COLO668 (cell line): ENCODE results near the gene MYO5C.
"Not testable (repeated sequence)": the region's sequence is repeated elsewhere in the genome, so short reads cannot be mapped to it uniquely, and the experiment has no call there.

Experiments used
- DNase-seq: peaks from one replicate; lab custom pipeline; 2025; ENCODE audit not compliant: unreplicated experiment; lab: John Stamatoyannopoulos, UW

Gene MYO5C

DNA sequence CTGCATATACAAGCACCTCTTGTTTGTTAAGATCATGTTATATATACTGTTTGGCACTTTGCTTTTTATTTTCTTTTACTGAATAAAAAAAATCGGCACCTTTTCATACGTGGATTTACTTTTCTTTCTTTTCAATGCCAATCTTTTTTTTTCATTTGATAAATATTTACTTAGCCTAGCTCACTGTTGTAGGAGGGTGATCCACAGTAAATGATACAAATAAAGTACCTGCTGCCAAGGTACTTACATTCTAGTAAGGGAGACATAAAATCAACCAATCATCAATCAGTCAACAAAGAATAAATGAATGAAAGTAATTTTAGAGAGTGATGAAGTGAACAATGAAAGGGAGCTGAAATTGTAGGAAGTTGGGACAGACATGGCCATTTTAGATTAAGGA lies 122.7 kb downstream of the MYO5C start:
- no peak for DNase-seq

DNA sequence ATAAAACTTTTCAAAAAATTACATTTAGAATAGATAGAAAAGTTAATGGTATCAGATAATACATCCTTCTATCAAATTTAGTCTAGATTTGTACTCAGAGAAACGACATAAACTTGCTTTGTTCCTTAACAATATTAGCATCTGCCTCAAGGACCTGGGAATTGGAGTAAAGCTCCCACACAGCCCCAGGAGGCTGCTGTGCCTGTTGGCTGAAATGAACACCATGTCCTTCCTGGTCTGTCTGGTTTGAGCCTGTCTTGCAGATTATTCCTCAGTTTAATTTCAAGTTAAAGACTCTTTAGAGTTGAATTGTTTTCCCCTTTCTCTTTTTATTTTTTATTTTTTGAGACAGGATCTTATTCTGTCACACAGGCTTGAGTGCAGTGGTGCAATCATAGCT lies 123.8 kb downstream of the MYO5C start:
- DNase-seq, result no peak

DNA sequence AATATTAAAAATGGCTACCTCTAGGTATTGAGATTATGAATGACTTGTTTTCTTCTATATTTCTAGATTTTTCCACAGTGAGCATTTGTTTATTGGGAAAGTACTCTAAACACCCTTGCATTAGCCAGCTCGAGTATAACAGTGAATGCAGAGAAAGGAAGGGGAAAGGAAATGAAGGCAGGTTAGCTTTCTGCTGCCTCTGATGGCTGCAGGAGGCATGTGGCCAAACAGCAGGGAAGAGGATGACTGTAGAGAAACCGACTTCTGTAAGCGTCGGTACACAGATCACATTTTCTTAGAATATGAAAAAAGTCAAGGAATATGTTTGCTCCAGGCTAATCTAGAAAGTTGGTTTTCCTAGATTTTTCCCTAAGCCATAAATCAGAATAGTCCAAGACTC lies 124.2 kb downstream of the MYO5C start:
- no peak for DNase-seq

DNA sequence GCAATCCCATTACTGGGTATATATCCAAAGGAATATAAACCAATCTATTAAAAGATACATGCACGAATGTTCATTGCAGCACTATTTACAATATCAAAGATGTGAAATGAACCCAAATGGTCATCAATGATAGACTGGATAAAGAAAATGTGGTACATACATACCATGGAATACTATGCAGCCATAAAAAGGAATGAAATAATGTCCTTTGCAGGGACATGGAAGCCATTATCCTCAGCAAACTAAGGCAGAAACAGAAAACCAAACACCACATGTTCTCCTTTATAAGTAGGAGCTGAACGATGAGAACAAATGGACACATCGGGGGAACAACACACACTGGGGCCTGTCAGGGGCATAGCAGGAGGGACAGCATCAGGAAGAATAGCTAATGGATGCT lies 125.4 kb downstream of the MYO5C start:
- not testable (repeated sequence) for DNase-seq

DNA sequence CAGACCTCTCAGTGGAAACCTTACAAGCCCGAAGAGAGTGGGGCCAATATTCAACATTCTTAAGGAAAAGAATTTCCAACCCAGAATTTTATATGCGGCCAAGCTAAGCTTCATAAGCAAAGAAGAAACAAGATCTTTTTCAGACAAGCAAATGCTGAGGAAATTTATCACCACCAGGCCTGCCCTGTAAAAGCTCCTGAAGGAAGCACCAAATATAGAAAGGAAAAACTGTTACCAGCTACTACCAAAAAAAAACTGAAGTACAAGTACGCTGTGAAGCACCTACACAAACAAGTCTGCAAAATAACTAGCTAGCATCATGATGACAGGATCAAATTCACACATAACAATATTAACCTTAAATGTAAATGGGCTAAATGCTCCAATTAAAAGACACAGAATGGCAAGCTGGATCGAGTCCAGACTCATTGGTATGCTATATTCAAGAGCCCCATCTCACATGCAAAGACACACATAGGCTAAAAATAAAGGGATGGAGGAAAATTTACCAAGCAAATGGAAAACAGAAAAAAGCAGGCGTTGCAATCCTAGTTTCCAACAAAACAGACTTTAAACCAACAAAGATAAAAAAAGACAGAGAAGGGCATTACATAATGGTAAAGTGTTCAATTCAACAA lies 130.0 kb downstream of the MYO5C start:
- DNase-seq, result not testable (repeated sequence)

DNA sequence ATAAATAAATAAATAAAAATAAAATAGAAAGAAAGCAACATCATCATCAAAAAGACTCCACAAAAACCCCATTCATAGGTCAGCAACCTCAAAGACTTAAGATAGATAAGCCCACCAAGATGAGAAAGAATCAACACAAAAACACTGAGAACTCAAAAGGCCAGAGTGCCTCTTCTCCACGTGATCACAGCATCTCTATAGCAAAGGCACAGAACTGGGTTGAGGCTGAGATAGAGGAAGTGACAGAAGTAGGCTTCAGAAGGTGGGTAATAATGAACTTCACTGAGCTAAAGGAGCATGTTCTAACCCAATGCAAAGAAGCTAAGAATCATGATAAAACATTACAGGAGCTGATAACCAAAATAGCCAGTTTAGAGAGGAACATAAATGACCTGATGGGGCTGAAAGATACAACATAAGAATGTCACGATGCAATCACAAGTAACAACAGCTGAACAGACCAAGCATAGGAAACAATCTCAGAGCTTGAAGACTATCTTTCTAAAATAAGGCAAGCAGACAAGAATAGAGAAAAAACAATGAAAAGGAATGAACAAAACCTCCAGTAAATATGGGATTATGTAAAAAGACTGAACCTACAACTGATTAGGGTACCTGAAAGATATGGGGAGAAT lies 130.9 kb downstream of the MYO5C start:
- DNase-seq, result no peak

DNA sequence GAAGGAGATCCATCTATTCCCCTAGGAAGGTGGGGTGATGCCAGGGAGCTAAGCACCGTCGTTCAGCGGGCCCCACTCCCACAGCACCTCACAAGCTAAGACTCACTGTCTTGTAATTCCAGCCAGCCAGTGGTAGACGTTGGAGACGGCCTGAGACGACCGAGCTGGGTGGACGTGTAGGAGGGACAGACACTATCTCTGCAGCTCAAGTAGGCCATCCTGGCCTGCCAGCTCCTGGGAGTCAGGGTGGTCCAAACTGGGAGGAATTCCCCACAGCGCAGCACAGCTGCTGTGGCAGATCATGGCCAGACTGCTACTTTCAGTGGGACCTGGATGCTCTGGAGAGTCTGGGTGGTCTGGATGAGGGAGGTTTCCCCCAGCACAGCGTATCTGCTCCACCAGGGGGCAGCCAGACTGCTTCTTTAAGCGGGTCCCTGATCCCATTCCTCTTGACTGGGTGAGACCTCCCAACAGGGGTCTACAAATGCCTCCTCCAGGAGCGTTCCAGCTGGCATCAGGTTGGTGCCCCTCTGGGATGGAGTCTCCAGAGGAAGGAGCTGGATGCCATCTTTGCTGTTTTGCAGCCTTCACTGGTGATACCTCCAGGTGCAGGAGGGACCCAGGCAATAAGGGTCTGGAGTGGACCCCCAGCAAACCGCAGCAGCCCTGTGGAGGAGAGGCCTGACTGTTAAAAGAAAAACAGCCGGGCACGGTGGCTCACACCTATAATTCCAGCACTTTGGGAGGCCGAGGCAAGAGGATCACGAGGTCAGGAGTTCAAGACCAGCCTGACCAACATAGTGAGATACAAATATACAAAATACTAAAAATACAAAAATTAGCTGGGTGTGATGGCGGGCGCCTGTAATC lies 132.0 kb downstream of the MYO5C start:
- DNase-seq, result peak; percentile 14

DNA sequence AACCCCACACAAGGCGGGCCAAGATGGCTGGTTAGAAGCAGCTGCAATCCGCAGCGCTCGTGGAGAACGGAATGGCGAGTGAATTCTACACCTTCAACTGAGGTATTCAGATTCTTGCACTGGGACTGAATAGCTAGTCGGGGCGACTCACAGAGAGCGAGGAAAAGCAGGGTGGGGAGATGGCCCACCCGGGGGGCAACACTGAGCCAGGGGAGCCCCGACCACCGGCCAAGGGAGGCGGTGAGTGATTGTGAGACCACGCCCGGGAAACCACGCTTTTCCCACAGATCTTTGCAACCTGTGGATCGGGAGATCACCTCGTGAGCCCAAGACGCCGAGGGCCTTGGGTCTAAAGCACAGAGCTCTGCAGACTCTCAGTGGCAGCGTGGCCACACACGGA lies 132.7 kb downstream of the MYO5C start:
- no peak for DNase-seq

DNA sequence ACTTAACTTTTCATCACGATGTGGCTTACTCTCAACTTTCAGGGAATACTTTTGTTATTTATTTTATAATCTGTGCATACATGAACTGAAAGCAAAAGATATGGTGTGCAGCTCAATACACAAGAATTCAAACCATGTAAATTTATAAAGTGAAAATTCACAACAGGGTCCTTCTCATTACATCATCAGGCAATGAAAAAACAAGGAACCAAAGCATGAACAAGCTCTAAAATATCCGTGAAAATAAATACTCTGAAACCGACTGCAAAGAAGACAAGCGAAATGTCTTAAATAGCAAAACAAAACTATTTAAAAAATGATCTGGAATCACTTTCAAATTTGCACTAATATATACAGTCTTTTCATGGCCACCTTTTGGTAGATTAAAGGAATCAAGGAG lies 133.3 kb downstream of the MYO5C start:
- DNase-seq, result no peak

DNA sequence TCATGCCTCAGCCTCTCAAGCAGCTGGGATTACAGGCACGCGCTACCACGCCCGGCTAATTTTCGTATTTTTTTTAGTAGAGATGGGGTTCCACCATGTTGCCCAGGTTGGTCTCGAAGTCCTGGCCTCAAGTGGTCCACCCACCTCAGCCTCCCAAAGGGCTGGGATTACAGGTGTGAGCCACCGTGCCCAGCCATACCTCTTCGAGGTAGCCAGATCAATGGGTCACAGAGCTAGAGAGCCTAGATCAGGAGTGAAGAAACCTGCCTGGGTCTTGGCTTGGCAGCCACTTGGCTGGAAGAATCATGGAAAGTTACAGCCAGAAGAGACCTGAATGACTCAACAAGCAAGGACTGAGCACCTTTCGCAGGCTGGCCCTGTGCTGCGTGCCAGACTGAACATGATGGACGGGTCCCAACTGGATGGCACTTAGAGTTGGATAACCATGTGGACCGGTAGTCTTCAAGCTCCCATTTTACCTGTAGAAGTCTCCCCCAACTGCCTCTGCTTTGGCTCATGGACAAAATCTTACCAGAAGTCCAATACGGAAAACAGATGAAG lies 134.1 kb downstream of the MYO5C start:
- DNase-seq, result no peak

DNA sequence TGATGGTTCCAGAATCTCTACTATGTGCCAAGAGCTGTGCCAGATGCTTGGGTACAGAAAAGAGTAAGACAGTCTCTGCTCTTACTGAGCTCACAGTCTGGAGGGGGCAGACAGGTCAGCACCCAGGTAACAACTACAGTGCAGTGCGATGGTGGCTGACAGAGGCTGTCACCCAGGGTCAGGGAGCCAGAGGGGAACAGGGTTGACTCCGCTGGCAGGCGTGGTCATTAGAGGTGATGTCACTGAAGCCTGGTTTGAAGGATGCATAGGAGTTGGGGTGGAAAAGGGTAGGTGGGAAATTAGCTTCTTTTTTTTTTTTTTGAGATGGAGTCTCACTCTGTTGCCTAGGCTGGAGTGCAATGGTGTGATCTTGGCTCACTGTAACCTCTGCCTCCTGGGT lies 136.0 kb downstream of the MYO5C start:
- no peak for DNase-seq

DNA sequence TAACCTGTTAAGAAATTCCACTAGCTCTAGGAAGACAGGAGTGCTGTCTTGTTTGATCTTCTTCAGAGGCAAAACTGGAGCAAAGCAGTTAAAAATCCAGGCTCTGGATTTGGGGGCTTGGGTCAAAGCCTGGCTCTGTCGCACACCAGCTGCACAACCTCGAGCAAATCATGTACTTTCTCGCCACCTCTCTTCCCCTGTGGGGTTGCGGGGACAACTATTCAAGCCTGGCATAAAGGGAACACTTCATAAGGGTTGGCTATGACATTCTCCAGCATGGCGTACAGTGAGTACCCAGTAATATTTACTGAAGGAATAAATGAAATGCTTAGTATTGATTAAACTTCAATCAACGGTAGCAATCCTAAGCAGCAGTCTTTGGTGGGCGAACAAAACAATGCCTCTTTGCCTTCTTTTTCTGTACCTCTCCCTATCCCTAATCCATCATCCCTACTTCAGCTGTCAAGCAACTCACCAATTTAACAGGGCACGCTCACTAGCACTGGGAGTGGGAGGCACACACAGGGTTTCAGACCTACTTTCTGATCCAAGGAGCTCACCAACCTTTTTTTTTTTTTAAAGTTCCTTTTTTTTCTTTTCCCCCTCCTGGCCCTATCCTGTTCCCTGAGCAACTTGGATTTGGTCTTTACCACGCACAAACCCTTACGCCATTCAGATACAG lies 137.4 kb downstream of the MYO5C start:
- DNase-seq, result no peak

DNA sequence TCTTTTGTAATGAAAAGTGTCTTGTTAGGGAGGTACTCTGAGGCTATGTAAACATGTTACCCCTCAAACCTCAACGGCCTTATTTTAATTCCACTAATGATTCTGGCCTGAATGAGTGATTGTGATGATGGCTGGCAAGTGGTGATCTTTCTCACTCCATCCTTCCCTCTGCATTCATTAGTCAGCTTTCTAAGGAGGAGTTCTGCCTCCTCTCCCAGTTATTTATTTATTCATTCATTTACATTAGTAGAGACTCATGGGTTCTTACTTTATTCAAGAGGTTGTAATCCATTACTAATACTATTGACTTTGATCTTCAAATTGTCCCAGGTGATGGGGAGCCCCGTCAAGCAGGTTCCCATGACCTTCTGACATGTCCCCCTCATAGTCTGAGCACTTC lies 139.7 kb downstream of the MYO5C start:
- no peak for DNase-seq

DNA sequence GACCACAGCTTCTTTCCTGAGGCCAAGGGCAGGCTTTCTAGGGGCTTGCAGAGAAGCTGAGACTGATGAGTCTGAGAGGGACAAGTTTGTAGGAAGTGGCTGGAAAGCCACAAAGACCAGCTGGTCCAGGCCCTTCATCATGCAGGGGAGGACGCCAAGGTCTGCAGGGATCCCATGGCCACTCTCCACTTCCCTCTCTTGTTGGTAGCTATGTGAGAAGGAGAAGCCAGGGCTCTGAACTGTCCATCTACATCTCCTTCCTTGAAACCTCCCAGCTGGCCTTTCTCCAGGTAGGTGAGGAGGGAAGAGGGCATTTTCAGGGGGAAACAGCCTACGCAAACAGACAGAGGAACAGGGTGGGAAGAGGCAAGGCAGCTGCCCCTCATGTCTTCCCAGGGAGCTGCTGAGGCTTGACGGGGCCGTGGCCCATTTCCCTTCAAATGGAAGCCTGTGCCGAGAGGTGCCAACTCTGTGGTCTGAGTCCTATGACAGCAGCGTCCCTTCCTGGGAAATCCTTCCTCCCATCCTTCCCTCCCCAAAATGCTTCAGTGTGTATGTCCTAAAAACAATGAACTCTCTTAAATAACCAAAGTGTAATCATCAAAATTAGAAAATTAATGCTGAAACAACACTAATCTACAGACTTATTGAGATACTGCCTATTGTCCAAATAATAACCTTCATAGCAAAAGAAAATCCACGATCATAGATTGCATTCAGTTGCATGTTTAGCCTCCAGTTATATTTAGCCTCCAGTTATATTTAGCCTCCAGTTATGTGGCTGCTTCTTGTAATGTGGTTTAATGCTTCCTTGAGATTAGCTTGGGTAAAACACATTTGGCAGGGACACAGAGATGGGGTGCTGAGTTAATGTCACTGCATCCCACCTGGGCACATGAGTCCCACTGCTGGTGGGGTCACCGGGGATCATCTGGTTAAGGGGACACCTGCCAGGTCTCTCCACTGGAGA lies 140.4 kb downstream of the MYO5C start:
- DNase-seq, result no peak

DNA sequence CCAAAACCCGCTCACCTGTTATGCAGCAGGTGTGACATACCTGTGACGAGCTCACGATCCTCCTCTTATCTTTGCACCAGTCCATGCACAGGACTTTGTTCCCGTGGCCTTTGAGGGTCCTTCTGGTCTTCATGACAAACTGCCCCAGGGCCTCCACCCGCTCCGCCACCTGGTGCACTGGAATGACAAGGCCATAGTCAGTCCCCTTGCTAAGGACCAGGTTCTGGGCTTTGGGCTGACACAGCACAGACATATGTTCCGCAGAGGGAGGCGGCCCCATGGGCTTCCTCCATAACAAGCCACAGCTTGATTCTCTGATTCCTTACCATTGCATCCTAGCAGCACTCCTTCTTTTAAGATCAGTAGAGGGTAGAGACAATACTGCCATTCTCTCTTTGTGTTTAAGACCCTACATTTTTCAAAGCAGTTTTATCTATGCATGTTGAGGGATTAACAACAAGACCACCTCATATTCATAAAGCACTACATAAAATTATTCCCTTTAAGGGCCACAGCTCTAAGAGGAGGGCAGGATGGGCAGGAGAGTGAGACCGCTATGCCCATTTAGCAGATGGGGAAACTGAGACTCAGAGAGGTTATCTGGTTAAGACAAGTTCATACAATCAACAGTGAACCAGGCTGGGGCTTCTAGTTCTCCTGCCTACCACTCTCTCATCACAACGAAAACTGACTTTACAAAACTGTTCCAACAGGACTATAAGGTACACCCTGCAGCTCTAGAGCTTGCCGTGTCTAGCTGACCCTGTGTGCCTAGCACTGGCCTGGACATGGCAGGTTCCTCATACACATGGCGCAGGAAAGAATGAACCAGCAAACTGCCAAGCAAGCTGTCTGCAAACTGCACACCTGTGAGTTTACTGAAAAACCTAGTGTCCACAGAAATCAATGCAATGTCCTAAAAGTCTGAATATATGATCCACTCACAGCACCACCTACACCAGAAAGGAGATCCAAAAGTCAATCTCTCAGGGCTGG lies 141.4 kb downstream of the MYO5C start:
- DNase-seq, result peak; percentile 21

DNA sequence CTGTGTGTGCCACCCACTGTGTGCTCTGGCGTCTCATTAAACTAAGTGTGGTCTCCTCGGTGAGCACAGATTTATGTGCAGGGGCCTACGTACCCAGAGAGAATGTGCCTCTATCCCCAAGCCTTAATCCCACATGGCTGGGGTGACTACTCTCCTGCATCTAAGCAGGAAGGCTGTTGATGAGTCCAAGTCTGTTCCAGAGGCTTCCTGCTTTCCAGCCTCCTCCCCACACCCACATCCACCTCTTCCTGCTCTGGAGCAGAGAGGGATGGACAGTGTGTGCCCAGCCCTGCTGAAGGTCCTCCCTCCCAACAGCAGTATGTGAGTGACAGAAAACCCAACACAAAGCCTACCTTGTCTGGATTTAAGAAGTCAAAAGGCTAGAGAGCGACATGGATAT lies 144.3 kb downstream of the MYO5C start:
- no peak for DNase-seq

DNA sequence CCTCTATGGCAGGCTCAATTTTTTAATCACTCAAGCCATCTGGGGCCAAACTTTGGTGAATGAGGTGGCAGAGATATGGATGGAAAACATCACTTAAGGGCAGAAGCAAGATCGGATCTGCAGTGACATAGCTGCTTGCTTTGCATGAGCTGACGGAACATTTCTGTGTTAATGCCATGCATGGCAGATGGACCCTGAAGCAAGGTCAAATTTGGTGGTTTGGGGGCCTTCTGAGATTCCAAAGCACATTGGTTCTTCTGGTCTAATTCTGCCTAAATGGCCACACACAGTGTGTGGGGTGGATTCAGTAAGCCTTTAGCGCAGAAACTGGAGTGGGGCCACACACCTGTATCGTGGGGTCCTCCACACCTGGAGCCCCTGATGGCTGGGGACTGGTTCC lies 144.7 kb downstream of the MYO5C start:
- DNase-seq, result no peak

DNA sequence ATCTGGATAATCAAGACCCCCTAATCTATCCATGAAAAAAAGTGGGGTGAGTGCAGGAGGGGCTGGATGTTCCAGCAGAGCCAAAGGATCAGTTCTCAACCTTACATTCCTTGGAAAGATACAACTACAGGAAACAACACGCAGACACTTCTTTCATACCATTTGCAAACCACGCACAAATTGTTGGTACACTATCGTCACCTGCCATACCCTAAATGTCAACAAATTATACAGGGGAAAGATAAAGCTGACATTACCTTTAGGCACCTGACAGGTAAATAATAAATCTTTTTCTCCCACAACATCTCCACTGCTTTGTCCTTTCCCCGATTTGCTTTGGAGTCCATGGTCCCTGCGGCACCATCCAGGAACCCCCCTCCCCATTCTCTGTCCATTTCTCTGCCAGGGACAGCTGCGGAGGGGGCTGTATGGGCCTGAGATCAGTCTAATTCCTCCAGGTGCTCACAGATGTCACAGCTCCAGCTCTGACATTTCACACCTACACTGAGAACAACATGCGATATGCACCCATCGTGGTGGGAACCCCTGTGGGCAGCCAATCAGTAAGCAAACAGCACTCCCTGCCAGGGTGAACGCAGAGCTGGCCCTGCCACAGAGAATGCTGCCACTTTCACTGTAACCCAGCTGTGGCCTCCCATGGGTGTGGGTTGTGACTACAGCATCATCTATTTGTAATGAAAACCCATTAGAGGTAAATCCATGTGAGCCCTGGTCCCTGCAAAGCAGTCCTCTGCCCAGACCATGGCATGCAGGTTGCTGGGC lies 145.4 kb downstream of the MYO5C start:
- no peak for DNase-seq
